Upper lobe of left lung (tissue), 6 donors: Measurements from ENCODE around the gene BTBD9. TPM values are rescaled to one million over a fixed set of nuclear protein-coding genes. Genes with fewer than 3 reads are reported as not detected.

Source experiments
- ATAC-seq, 2 donors: fragments of 200-7000 bp; cut with Tn5 transposase; one replicate each; pipeline ENCODE4 v1.9.1; 2022; ENCODE audit warnings: mild to moderate bottlenecking in 2 of 2, moderate library complexity in 2 of 2; ENCODE audit not compliant: low FRiP score in 2 of 2
- DNase-seq, 2 donors: peaks; one replicate each; pipeline ENCODE4 v3.0.0-alpha.2; 2019 to 2020
- H3K27ac ChIP-seq, 4 donors: fragments of 200-600 bp; sonication (generic); one replicate each; pipeline ENCODE4 v1.5.1; 2016 to 2019
- H3K27me3 ChIP-seq, 4 donors: fragments of 200-600 bp; sonication (generic); one replicate each; pipeline ENCODE4 v1.5.1; 2017 to 2019
- H3K36me3 ChIP-seq, 4 donors: fragments of 200-600 bp; sonication (generic); one replicate each; pipeline ENCODE4 v1.5.1; 2016 to 2019
- H3K4me1 ChIP-seq, 4 donors: fragments of 200-600 bp; sonication (generic); one replicate each; pipeline ENCODE4 v1.5.1; 2018 to 2019
- H3K4me3 ChIP-seq, 4 donors: fragments of 200-600 bp; sonication (generic); one replicate each; pipeline ENCODE4 v1.5.1; 2017 to 2019; ENCODE audit warnings: mild to moderate bottlenecking in 2 of 4, moderate library complexity in 1 of 4
- H3K9me3 ChIP-seq, 4 donors: fragments of 200-600 bp; sonication (generic); one replicate each; pipeline ENCODE4 v1.5.1; 2018 to 2019
- EP300 ChIP-seq, 4 donors: sonication (generic); formaldehyde crosslinking; IDR thresholded peaks; one replicate each; pipeline ENCODE4 v1.5.1; 2017; ENCODE audit warnings: antibody characterized with exemption in 4 of 4, control low read depth in 2 of 4
- POLR2A ChIP-seq, 4 donors: fragments of 450-650 bp; IDR thresholded peaks; one replicate each; pipeline ENCODE4 v1.5.1; 2016 to 2017; ENCODE audit warnings: antibody characterized with exemption in 4 of 4, mild to moderate bottlenecking in 2 of 4
- POLR2AphosphoS5 ChIP-seq, 2 donors: sonication (generic); formaldehyde crosslinking; IDR thresholded peaks; one replicate each; pipeline ENCODE4 v1.5.1; 2017; ENCODE audit warnings: antibody characterized with exemption in 2 of 2
- WGBS, 2 donors: methylation state at CpG; one replicate each; pipeline ENCODE4 v1.1.5; 2017 to 2018; 5-methylcytosine and 5-hydroxymethylcytosine counted together
- total RNA-seq, 6 donors: library from RNA; depleted of rRNA in 4 of 6; stranded (reverse); fragments of >200 nt in 4 of 6; gene quantifications; one replicate each; pipeline versions ENCODE4 v1.1.0 to v1.2.1, GENCODE V29; 2016 to 2021
- TF ChIP-seq, protein P1 (sequence below), 6 experiments: fragments of 450-650 bp in 4 of 6; fragments of 200-600 bp in 2 of 6; sonication (generic) in 2 of 6; IDR thresholded peaks; one replicate each; pipeline ENCODE4 v1.5.1; 2016 to 2019; ENCODE audit warnings: antibody characterized with exemption in 6 of 6
- donor health status: DM: no; HTN: no; CAD: no; lungs with moderate emphysema.
- donor health status: DM: no; HTN: yes; CAD: no; lungs with severe emphysema.

Gene BTBD9
- total RNA-seq, 6 donors from 2014 or later, result 18.2 to 60.8 (median 44.9) TPM

- Histone ChIP-seq H3K4me3 (no peak overlapping the region), H3K27me3 (no peaks in the 10 kb centered on the region), H3K27ac (no peak overlapping the region), H3K36me3 (peaks cover 0 to 4% (median 2%) of the 10 kb centered on the region in 4 donors), H3K4me1 (no peaks in the 10 kb centered on the region), H3K9me3 (no peaks in the 10 kb centered on the region)
- ATAC-seq, result no peak
- DNase-seq, result peak in 1 of 2 donors; percentile 4
- no peak for TF ChIP-seq EP300 (IDR thresholded peaks at IDR 0.05)
- no peak for TF ChIP-seq POLR2A (IDR thresholded peaks at IDR 0.05)
- TF ChIP-seq POLR2AphosphoS5 (IDR thresholded peaks at IDR 0.05), result no peak
- TF ChIP-seq, protein P1, sequence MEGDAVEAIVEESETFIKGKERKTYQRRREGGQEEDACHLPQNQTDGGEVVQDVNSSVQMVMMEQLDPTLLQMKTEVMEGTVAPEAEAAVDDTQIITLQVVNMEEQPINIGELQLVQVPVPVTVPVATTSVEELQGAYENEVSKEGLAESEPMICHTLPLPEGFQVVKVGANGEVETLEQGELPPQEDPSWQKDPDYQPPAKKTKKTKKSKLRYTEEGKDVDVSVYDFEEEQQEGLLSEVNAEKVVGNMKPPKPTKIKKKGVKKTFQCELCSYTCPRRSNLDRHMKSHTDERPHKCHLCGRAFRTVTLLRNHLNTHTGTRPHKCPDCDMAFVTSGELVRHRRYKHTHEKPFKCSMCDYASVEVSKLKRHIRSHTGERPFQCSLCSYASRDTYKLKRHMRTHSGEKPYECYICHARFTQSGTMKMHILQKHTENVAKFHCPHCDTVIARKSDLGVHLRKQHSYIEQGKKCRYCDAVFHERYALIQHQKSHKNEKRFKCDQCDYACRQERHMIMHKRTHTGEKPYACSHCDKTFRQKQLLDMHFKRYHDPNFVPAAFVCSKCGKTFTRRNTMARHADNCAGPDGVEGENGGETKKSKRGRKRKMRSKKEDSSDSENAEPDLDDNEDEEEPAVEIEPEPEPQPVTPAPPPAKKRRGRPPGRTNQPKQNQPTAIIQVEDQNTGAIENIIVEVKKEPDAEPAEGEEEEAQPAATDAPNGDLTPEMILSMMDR (IDR thresholded peaks at IDR 0.05), result no peak
- WGBS, 2 donors, result 89 to 93% methylated on average over 8 to 13 of the region's 13 CpGs
These were observed 455.7 kb downstream of the BTBD9 start for GRCh38 chr6:38183856-38184584.

- no peaks in the 10 kb centered on the region for H3K9me3 ChIP-seq
- TF ChIP-seq POLR2AphosphoS5 (IDR thresholded peaks at IDR 0.05) (no peak), POLR2A (IDR thresholded peaks at IDR 0.05) (no peak), EP300 (IDR thresholded peaks at IDR 0.05) (no peak)
- TF ChIP-seq, protein P1 (IDR thresholded peaks at IDR 0.05), result no peak
- 89 to 94% methylated on average over 6 of the region's 6 CpGs for WGBS, 2 donors
- DNase-seq (peak; percentile 16 to 31), ATAC-seq (no peak)
- no peaks in the 10 kb centered on the region for H3K4me1 ChIP-seq
- peaks cover 0 to 4% (median 2%) of the 10 kb centered on the region in 4 donors for H3K36me3 ChIP-seq
- no peaks in the 10 kb centered on the region for H3K27me3 ChIP-seq
- no peak overlapping the region for H3K27ac ChIP-seq
- H3K4me3 ChIP-seq, result no peak overlapping the region
These were observed 457.3 kb downstream of the BTBD9 start for GRCh38 chr6:38182426-38182825.

GRCh38 chr6:38180586-38180985 lies 459.1 kb downstream of the BTBD9 start:
- H3K9me3 ChIP-seq, result no peaks in the 10 kb centered on the region
- TF ChIP-seq, protein P1 (IDR thresholded peaks at IDR 0.05), result no peak
- H3K27ac ChIP-seq, result no peak overlapping the region
- DNase-seq (peak in 1 of 2 donors; percentile 10), ATAC-seq (no peak)
- no peaks in the 10 kb centered on the region for H3K27me3 ChIP-seq
- 93 to 95% methylated on average over 12 of the region's 12 CpGs for WGBS, 2 donors
- no peaks in the 10 kb centered on the region for H3K4me1 ChIP-seq
- H3K36me3 ChIP-seq, result peaks cover 0 to 8% (median 2%) of the 10 kb centered on the region in 4 donors
- no peak overlapping the region for H3K4me3 ChIP-seq

- WGBS, 2 donors, result 91 to 94% methylated on average over 12 of the region's 12 CpGs
- TF ChIP-seq POLR2AphosphoS5 (IDR thresholded peaks at IDR 0.05) (no peak), POLR2A (IDR thresholded peaks at IDR 0.05) (no peak), EP300 (IDR thresholded peaks at IDR 0.05) (no peak)
- TF ChIP-seq, protein P1 (IDR thresholded peaks at IDR 0.05), result no peak
These were observed 459.8 kb downstream of the BTBD9 start for GRCh38 chr6:38179794-38180430.

More at GRCh38 chr6:38179794-38180430, 459.8 kb downstream of the BTBD9 start:
- DNase-seq, result peak in 1 of 2 donors; percentile 14
- no peaks in the 10 kb centered on the region for H3K27me3 ChIP-seq
- no peak overlapping the region for H3K27ac ChIP-seq
- peaks cover 0 to 13% (median 3%) of the 10 kb centered on the region in 4 donors for H3K36me3 ChIP-seq
- no peak overlapping the region for H3K4me3 ChIP-seq
- no peak for ATAC-seq
- H3K4me1 ChIP-seq, result no peaks in the 10 kb centered on the region
- H3K9me3 ChIP-seq, result no peaks in the 10 kb centered on the region
